Measurements from ENCODE around the gene SCIMP.
"Not testable (repeated sequence)": the region's sequence is repeated elsewhere in the genome, so short reads cannot be mapped to it uniquely, and the experiment has no call there.

Gene SCIMP

DNA sequence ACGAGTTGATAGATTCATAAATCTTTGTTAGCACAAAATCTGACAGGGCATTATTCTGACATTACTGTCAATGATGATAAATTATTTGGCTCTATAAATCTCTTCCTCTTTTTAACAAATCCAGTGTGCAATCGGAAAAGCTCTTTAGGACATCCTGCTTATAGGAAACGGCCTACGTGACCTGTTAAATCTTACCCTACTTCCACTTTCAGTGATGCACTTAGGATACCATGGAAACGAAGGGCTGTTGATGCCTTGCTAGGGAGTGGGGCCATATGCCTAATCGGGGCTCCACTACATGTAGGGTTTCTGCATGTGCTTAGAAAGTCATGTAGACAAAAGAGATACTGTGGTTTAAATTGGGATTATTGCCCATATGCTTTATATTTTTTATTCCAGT lies 70.2 kb downstream of the SCIMP start:
- no peaks in the 10 kb centered on the region for H3K9me3 ChIP-seq (ENCODE audit: severe bottlenecking)
- no peaks in the 10 kb centered on the region for H3K36me3 ChIP-seq (ENCODE audit: low read depth)
- TF ChIP-seq, protein P1, sequence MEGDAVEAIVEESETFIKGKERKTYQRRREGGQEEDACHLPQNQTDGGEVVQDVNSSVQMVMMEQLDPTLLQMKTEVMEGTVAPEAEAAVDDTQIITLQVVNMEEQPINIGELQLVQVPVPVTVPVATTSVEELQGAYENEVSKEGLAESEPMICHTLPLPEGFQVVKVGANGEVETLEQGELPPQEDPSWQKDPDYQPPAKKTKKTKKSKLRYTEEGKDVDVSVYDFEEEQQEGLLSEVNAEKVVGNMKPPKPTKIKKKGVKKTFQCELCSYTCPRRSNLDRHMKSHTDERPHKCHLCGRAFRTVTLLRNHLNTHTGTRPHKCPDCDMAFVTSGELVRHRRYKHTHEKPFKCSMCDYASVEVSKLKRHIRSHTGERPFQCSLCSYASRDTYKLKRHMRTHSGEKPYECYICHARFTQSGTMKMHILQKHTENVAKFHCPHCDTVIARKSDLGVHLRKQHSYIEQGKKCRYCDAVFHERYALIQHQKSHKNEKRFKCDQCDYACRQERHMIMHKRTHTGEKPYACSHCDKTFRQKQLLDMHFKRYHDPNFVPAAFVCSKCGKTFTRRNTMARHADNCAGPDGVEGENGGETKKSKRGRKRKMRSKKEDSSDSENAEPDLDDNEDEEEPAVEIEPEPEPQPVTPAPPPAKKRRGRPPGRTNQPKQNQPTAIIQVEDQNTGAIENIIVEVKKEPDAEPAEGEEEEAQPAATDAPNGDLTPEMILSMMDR (IDR thresholded peaks at IDR 0.05; ENCODE audit: poor library complexity, severe bottlenecking) = no peak
- DNase-seq (ENCODE audit: low spot score) = no peak
- ATAC-seq (ENCODE audit: low read depth) = no peak
- H3K4me1 ChIP-seq (ENCODE audit: insufficient read depth, poor library complexity, severe bottlenecking) = no peaks in the 10 kb centered on the region
- H3K27me3 ChIP-seq (ENCODE audit: insufficient read depth, poor library complexity, severe bottlenecking) = no peaks in the 10 kb centered on the region
- H3K27ac ChIP-seq (ENCODE audit: poor library complexity, severe bottlenecking) = no peak overlapping the region
- H3K4me3 ChIP-seq (ENCODE audit: severe bottlenecking) = no peak overlapping the region

DNA sequence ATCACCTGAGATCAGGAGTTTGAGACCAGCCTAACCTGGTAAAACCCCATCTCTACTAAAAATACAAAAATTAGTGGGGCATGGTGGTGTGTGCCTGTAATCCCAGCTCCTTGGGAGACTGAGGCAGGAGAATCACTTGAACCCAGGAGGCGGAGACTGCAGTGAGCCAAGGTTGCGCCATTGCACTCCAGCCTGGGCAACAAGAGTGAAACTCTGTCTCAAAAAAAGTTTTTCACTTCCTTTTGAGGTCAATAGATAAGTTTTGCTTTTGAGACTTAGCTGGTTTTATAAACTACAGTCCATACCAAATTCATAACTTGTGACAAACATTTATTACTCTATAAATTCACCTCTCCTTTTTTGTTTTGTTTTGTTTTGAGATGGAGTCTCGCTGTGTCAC lies 72.9 kb downstream of the SCIMP start:
- ATAC-seq (ENCODE audit: low read depth); H3K27me3 ChIP-seq (ENCODE audit: insufficient read depth, poor library complexity, severe bottlenecking); H3K4me3 ChIP-seq (ENCODE audit: severe bottlenecking); H3K9me3 ChIP-seq (ENCODE audit: severe bottlenecking); H3K27ac ChIP-seq (ENCODE audit: poor library complexity, severe bottlenecking); H3K36me3 ChIP-seq (ENCODE audit: low read depth); DNase-seq (ENCODE audit: low spot score); H3K4me1 ChIP-seq (ENCODE audit: insufficient read depth, poor library complexity, severe bottlenecking): not testable (repeated sequence)

DNA sequence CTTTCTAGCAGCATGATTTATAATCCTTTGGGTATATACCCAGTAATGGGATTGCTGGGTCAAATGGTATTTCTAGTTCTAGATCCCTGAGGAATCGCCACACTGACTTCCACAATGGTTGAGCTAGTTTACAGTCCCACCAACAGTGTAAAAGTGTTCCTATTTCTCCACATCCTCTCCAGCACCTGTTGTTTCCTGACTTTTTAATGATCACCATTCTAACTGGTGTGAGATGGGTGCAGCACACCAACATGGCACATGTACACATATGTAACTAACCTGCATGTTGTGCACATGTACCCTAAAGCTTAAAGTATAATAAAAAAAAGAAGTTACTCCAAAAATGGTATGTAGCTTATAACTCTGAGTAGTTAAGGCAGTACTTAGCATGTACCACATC lies 74.0 kb downstream of the SCIMP start:
- not testable (repeated sequence) for ATAC-seq (ENCODE audit: low read depth); DNase-seq (ENCODE audit: low spot score); H3K36me3 ChIP-seq (ENCODE audit: low read depth); H3K9me3 ChIP-seq (ENCODE audit: severe bottlenecking); H3K27me3 ChIP-seq (ENCODE audit: insufficient read depth, poor library complexity, severe bottlenecking); H3K4me3 ChIP-seq (ENCODE audit: severe bottlenecking); H3K27ac ChIP-seq (ENCODE audit: poor library complexity, severe bottlenecking); H3K4me1 ChIP-seq (ENCODE audit: insufficient read depth, poor library complexity, severe bottlenecking)

All from RWPE2 (cell line).